Adipocyte (in vitro differentiated cells): ENCODE data around the gene GRB7.
A peak's percentile ranks its signal among the peaks of the same experiment; 100 is the strongest.
"Not testable (repeated sequence)": the region's sequence is repeated elsewhere in the genome, so short reads cannot be mapped to it uniquely, and the experiment has no call there.

Experiments used
- DNase-seq: peaks from one replicate; pipeline ENCODE4 v3.0.0-alpha.2; 2015; ENCODE audit warnings: low read depth
- H3K27me3 ChIP-seq: replicated peaks from 2 replicates; pipeline ENCODE4 v1.7.0; 2013; ENCODE audit warnings: mild to moderate bottlenecking, low read length, moderate library complexity; ENCODE audit not compliant: control insufficient read depth, insufficient read depth
- H3K36me3 ChIP-seq: 2 replicates; pipeline ENCODE4 v1.7.0; 2013; ENCODE audit warnings: low read length, mild to moderate bottlenecking, moderate library complexity; ENCODE audit not compliant: control insufficient read depth, insufficient read depth, severe bottlenecking
- H3K4me1 ChIP-seq: 2 replicates; pipeline ENCODE4 v1.7.0; 2013; ENCODE audit warnings: mild to moderate bottlenecking, low read length, moderate library complexity; ENCODE audit not compliant: control insufficient read depth, insufficient read depth
- H3K4me3 ChIP-seq: 2 replicates; pipeline ENCODE4 v1.7.0; 2013; ENCODE audit warnings: mild to moderate bottlenecking, low read length, moderate library complexity
- H3K9ac ChIP-seq: 2 replicates; pipeline ENCODE4 v1.7.0; 2013; ENCODE audit warnings: mild to moderate bottlenecking, low read length, moderate library complexity
- H3K9me3 ChIP-seq: 2 replicates; pipeline ENCODE4 v1.7.0; 2013; ENCODE audit warnings: mild to moderate bottlenecking, low read length, moderate library complexity; ENCODE audit not compliant: control insufficient read depth

Gene GRB7

DNA sequence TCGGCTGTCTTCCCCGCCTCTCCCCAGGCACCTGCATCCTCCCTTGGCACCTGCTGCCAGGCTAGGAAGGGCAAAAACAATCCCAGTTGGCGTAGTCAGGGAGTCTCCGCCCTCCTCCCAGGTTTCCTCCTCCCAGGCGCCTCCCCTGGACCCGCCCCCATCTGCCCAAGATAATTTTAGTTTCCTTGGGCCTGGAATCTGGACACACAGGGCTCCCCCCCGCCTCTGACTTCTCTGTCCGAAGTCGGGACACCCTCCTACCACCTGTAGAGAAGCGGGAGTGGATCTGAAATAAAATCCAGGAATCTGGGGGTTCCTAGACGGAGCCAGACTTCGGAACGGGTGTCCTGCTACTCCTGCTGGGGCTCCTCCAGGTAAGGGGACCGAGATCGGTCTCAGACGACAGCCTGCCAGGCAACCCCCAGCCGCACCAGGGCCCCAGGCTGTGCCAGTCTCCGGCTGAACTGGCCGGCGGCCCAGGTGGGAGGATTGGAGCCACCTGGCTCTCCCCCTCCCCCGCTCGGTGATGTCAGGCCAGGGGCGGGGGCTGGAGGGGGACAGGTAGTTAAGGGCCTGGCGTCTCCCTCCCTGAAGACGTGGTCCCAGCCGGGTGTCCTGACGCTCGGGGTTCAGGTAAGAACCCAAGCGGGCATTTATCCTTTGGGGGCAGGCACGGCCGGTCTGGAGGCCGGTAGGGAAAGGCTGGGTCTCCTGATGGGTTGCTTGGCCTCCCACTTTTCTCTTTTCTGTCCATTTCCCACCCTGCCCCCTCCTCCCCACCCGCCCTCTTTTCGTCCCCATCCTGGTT lies at the start of gene GRB7:
TSS of gene GRB7 (plus strand) at position 179 of the 808 bp plus-strand sequence. CDS start 4,364 bp downstream, outside the sequence.
- Histone ChIP-seq H3K9ac (no peak within 1 kb of the TSS), H3K4me3 (no peak within 1 kb of the TSS), H3K9me3 (no peaks in the 10 kb centered on the region), H3K36me3 (no peaks in the 10 kb centered on the region), H3K27me3 (peaks cover 8% of the 10 kb centered on the region), H3K4me1 (no peaks in the 10 kb centered on the region)
- DNase-seq, result no peak

DNA sequence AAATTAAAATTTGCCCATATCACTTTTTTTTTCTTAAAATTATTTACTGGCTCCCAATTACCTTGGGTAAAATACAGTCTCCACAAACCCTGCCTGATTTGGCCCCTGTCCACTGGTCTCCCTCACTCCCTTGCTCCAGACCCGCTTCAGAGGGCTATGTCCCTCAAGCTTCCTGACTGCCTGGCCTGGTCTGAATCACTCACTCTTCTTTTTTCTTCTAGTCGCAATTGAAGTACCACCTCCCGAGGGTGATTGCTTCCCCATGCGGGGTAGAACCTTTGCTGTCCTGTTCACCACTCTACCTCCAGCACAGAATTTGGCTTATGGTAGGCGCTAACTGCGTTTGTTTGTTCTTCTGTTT lies 49.3 kb upstream of the GRB7 start:
- no peaks in the 10 kb centered on the region for H3K27me3 ChIP-seq
- peak overlapping the region; percentile 100 for H3K4me3 ChIP-seq
- no peaks in the 10 kb centered on the region for H3K36me3 ChIP-seq
- no peaks in the 10 kb centered on the region for H3K9me3 ChIP-seq
- H3K4me1 ChIP-seq, result peaks cover 13% of the 10 kb centered on the region
- peak overlapping the region; percentile 89 for H3K9ac ChIP-seq
- peak; percentile 41 for DNase-seq

DNA sequence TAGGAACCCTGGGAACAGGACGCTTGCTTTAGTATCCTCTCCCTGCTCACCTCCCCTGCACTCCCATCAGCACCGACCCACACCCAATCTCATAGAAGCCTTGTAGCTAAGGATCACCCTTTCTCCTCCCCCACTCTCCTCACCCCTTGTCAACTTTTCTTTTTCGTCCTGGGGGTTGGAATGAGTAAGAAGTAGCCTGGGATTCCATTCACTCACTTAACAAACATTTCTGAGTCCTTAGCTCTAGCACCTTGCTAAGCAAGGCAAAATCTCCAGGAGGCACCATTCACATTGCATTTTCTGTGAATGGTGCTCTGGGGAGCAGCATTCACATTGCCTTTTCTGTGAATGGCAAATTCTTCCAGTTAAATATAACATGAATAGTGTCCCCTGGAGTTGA lies 48.8 kb upstream of the GRB7 start:
- no peak for DNase-seq
- Histone ChIP-seq H3K27me3 (no peaks in the 10 kb centered on the region), H3K9me3 (no peaks in the 10 kb centered on the region), H3K4me3 (peak overlapping the region; percentile 100), H3K9ac (peak overlapping the region; percentile 89), H3K4me1 (peaks cover 13% of the 10 kb centered on the region), H3K36me3 (no peaks in the 10 kb centered on the region)

DNA sequence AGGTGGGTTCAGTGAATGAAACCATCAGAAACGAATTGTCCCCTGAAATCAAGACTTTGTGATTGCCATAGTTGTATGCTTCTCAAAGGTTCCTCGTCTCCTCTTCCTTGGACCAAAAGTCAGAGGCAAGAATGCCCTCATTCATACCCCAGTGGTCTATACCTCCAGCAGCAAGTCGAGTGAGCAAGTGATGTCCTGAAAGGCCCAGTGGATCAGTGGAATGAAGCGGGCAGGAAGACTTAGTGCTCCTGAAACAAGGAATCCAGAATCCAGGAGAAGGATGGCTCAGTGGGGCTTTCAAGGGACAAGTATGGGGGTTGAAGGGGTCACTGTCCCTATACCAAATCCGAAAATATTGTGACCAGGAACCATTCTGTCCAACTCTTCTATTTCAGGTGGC lies 43.1 kb upstream of the GRB7 start:
- Histone ChIP-seq H3K4me3 (no peak overlapping the region), H3K9me3 (no peaks in the 10 kb centered on the region), H3K9ac (no peak overlapping the region), H3K4me1 (peaks cover 3% of the 10 kb centered on the region), H3K36me3 (no peaks in the 10 kb centered on the region), H3K27me3 (no peaks in the 10 kb centered on the region)
- DNase-seq, result no peak

DNA sequence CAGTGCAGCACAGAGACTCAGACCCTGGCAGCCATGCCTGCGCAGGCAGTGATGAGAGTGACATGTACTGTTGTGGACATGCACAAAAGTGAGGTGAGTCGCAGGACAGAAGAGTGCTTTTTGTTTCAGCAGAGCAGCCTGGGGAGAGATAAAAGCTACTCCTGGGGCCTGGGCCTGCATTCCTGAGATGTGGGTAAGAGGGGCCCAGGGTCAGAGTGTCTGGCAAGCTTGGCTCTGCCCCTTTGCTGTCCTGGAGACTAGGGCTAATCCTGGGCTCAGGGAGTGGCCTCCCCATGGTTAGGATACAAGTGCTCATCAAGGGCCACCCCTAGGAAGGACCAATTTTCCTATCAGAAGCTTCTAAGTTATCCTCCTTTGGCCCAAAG lies 42.7 kb upstream of the GRB7 start:
- no peaks in the 10 kb centered on the region for H3K36me3 ChIP-seq
- no peak overlapping the region for H3K9ac ChIP-seq
- H3K4me1 ChIP-seq, result peaks cover 3% of the 10 kb centered on the region
- H3K27me3 ChIP-seq, result no peaks in the 10 kb centered on the region
- no peak for DNase-seq
- no peaks in the 10 kb centered on the region for H3K9me3 ChIP-seq
- H3K4me3 ChIP-seq, result no peak overlapping the region

DNA sequence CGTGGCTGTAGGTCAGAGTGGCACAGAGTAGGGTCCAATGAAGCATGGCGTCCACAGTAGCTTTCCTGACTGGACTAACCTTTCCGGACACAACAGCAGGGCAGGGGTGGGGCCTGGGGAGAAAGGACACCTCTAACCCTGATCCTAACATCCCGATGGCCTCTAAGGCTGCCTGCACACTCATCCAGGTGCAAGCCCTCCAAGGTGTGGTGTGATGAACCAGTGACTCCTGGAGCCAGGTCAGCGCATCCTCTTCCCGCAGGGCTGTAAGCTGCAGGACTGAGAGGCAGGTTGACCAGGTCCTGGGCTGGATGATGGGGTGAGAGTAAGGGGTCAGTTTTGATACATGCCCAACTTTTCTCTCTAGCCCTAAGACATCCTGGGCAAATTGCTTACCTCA lies 41.0 kb upstream of the GRB7 start:
- Histone ChIP-seq H3K9ac (no peak overlapping the region), H3K27me3 (no peaks in the 10 kb centered on the region), H3K36me3 (no peaks in the 10 kb centered on the region), H3K4me3 (no peak overlapping the region), H3K4me1 (peaks cover 8% of the 10 kb centered on the region), H3K9me3 (no peaks in the 10 kb centered on the region)
- DNase-seq, result no peak

DNA sequence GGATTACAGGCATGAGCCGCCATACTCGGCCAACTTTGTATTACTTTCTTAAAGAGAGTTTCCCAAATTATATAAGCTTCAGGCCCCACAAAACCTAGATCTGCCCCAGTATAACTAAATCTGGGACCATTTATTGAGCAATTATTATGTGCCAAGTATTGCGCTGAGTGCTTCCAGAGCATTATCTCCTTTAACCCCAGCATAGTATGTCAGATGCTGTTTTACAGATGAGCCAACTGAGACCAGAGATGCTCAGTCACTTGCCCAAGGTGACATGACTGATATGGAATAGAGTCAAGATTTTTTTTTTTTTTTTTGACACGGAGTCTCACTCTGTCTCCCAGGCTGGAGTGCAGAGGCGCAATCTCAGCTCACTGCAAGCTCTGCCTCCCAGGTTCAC lies 39.8 kb upstream of the GRB7 start:
- no peaks in the 10 kb centered on the region for H3K27me3 ChIP-seq
- H3K4me3 ChIP-seq, result no peak overlapping the region
- no peak for DNase-seq
- H3K4me1 ChIP-seq, result peaks cover 8% of the 10 kb centered on the region
- no peaks in the 10 kb centered on the region for H3K9me3 ChIP-seq
- H3K9ac ChIP-seq, result no peak overlapping the region
- no peaks in the 10 kb centered on the region for H3K36me3 ChIP-seq

DNA sequence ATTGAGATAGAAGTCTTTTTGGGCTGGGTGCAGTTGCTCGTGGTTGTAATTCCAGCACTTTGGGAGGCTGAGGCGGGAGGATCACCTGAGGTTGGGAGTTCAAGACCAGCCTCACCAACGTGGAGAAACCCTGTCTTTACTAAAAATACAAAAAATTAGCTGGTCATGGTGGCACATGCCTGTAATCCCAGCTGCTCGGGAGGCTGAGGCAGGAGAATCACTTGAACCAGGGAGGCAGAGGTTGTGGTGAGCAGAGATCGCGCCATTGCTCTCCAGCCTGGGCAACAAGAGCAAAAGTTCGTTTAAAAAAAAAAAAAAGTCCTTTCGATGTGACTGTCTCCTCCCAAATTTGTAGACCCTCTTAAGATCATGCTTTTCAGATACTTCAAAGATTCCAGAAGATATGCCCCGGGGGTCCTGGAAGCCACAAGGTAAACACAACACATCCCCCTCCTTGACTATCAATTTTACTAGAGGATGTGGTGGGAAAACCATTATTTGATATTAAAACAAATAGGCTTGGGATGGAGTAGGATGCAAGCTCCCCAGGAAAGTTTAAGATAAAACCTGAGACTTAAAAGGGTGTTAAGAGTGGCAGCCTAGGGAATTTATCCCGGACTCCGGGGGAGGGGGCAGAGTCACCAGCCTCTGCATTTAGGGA lies 38.5 kb upstream of the GRB7 start:
- H3K4me1 ChIP-seq, result not testable (repeated sequence)
- Histone ChIP-seq H3K9ac (peak overlapping the region; percentile 79), H3K4me3 (peak overlapping the region; percentile 84)

DNA sequence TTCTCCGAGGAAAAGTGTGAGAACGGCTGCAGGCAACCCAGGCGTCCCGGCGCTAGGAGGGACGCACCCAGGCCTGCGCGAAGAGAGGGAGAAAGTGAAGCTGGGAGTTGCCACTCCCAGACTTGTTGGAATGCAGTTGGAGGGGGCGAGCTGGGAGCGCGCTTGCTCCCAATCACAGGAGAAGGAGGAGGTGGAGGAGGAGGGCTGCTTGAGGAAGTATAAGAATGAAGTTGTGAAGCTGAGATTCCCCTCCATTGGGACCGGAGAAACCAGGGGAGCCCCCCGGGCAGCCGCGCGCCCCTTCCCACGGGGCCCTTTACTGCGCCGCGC lies 38.0 kb upstream of the GRB7 start, which contains the start of gene ERBB2:
TSS of gene ERBB2 (plus strand) at position 247 of the 330 bp plus-strand sequence. CDS start 175 bp downstream, outside the sequence.
- Histone ChIP-seq H3K36me3 (no peaks in the 10 kb centered on the region), H3K27me3 (no peaks in the 10 kb centered on the region), H3K4me3 (peak within 1 kb of the TSS; percentile 84), H3K9me3 (no peaks in the 10 kb centered on the region), H3K4me1 (peaks cover 8% of the 10 kb centered on the region), H3K9ac (peak within 1 kb of the TSS; percentile 79)
- DNase-seq, result peak; percentile 93

More for the DNA sequence above, 38.5 kb upstream of the GRB7 start:
- not testable (repeated sequence) for DNase-seq, H3K27me3 ChIP-seq, H3K36me3 ChIP-seq, H3K9me3 ChIP-seq

DNA sequence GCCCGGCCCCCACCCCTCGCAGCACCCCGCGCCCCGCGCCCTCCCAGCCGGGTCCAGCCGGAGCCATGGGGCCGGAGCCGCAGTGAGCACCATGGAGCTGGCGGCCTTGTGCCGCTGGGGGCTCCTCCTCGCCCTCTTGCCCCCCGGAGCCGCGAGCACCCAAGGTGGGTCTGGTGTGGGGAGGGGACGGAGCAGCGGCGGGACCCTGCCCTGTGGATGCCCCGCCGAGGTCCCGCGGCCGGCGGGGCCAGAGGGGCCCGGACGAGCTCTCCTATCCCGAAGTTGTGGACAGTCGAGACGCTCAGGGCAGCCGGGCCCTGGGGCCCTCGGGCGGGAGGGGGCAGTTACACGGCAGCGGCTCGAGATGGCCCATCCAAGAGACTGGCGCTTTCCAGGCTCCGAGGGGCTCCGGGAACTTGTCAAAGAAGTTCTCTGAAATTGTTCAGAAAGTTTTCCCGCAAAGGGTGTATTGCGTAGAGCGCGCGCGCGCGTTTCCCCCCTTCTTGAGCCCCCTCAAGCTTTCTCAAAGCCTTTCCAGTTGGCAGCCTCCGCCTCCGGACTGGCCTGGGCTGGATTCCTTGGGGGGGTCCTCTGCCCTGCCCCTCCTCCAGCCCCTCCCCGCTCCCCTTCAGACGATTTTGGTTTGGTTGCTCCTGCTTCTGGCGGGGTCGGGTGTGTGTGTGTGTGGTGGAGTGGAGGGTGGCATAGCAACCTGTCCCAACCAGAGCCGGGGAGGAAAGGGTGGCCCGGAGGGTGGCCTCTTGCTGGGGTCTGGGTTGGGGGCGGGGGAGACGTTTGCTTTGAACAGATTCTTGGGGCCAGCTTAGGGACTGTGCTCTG lies 37.4 kb upstream of the GRB7 start:
- Histone ChIP-seq H3K9ac (peak overlapping the region; percentile 79), H3K36me3 (no peaks in the 10 kb centered on the region), H3K4me3 (peak overlapping the region; percentile 84), H3K4me1 (peaks cover 8% of the 10 kb centered on the region), H3K27me3 (no peaks in the 10 kb centered on the region), H3K9me3 (no peaks in the 10 kb centered on the region)
- DNase-seq, result peak; percentile 70
